DMS79 (cell line): Measurements from ENCODE around the gene CFAP299.

Experiments used
- DNase-seq: peaks from one replicate; lab custom pipeline; 2025; lab: John Stamatoyannopoulos, UW

Gene CFAP299

GRCh38 chr4:80925293-80925692 is 589.8 kb downstream of the CFAP299 start:
- no peak for DNase-seq

GRCh38 chr4:80926446-80926845 is 590.9 kb downstream of the CFAP299 start:
- no peak for DNase-seq

DNA sequence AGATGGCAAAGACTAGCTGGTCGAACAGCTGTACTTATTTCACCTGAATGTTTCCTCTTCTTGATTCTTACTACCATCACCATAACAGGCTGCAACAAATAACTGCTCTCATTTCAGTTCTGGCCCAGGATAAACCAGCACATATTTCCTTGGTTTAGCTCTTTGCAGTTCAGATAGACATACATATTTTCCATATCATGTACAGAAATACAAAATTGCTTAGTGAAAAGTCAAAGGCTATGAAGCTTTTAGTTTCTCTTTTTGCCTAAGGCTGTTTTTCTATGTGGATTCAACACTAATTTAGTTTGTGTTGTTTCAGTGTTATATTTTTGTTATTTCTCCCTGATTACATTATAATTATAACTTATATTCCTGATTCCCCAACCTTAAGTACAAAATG is 591.4 kb downstream of the CFAP299 start:
- DNase-seq: no peak

- DNase-seq: no peak
These were observed 591.9 kb downstream of the CFAP299 start for GRCh38 chr4:80927420-80927819.

- no peak for DNase-seq
These were observed 596.1 kb downstream of the CFAP299 start for GRCh38 chr4:80931631-80932081.

DNA sequence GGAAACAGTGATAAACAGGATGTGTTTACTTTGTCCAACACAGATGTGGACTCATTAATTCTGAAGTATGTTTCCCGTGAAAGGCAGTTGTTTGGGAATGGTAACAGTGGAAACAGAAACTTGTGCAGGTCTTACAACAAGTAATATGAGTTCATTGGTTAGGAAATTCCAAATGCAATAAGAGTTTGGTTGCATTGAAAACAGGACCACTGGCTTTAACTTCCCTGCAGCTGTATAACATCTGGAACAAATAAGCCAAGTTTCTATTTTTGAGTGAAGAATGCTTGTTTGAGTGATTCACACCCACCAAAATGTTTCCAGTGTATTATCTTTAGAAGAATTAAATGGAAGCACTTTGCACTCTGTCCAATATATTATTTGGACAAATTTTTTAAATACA is 612.6 kb downstream of the CFAP299 start:
- no peak for DNase-seq

- no peak for DNase-seq
These were observed 613.5 kb downstream of the CFAP299 start for GRCh38 chr4:80948995-80949394.

GRCh38 chr4:80956421-80956820 is 620.9 kb downstream of the CFAP299 start:
- DNase-seq: no peak

GRCh38 chr4:80963051-80963450 is 627.5 kb downstream of the CFAP299 start:
- no peak for DNase-seq

DNA sequence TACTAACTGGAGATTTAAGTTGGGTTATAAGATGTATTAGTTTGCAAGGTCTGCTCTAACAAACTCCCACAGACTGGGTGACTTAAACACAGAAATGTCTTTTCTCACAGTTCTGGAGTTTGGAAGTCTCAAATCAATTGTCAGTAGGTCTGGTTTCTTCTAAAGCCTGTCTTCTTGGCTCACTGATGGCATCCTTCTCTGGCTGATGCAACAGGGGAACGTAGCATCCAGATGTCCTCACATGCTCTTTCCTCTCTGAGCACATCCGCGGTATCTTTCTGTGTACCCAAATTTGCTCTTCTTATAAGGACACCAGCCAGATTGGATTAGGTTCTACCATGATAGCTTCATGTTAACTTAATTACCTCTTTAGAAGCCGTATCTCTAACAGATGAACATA is 631.8 kb downstream of the CFAP299 start:
- no peak for DNase-seq

- DNase-seq: no peak
These were observed 644.7 kb downstream of the CFAP299 start for GRCh38 chr4:80980239-80980638.

DNA sequence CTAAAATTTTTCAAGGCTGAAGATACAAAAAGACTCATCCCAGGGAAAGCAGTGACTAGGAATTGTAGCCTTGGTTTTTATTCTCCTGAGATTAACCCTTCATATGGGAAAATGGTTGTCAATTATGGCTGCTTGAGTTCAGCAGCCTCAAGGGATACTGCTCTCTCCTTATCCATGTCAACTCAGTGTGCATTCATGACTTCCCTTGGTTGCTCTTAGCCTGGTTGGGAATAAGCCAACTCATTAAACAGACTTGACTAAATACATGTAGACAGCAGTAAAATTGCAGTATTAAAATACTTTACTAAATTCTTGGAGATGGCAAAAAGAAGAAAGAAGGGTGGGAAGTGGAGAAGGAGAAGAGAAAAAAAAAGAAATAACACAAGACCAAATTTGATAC is 650.5 kb downstream of the CFAP299 start:
- DNase-seq: no peak

DNA sequence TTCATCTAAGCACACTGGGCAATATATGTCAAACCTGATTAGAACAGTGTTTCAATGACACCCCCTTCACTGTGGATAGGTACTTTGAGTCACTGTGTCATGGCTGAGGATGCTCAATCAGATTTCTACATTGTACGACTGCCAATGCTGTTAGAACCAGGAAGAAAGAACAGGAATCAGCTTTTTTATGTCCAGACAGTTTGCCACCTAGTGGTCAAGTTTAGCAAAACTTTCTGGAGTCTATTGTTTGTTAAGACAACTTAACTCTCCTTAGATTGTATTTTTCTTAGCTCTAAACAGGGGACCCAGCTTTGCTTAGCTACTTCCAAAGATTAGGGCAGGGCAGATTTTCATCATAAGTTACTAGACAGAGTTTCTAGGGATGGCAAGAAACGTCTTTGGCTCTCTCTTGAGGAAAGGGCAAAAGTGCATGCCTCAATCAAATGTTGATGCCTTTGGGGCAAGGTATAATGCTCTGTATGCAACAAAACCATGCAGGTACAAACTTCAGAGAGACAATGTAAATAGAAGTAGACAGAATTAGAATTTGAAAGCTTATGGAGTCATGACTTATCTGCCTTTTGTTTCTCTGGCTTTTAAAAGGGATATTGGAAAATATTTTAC is 654.5 kb downstream of the CFAP299 start:
- DNase-seq: no peak

GRCh38 chr4:80990851-80991250 is 655.3 kb downstream of the CFAP299 start:
- DNase-seq: no peak

DNA sequence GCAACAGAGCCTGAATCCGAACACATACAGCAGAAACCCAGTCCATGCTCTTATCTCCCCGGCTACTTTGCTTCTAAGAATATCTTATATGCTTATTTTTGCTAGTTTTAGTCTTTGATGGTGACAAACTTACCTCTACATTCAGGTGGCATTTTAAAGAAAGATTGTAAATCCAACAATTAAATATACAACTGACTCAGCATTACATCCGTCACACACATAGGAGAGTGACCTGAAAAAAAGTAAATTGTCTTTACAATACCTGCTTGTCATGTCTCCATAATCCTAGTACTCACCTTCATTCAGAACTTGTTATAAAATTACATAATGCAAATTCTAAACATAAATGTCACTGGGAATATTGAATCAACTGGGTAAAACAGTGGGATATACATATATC is 664.4 kb downstream of the CFAP299 start:
- DNase-seq: no peak

DNA sequence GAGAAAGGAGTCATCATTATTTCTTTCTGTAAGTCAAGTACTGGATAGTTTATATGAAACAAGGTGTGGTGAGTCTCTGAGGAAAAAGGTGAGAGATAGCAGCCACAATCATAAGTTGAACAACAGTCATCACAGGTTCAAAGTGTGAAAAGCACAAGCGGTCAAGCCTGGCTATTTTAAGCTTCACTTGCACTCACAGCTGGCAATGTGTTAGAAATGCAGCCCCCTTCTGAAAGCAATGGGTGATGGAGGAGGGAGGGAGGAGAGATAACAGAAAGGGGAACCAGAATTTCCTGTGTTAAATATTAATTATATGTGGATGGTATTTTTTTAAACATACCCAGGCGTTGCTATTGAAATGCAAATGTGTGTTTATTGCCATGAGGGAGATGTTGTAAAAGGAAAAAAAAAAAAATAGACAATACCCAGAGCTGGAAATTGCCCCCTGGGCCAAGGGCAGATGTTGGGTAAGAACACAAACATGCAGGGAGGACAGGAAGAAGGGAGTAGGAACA is 668.1 kb downstream of the CFAP299 start:
- no peak for DNase-seq

DNA sequence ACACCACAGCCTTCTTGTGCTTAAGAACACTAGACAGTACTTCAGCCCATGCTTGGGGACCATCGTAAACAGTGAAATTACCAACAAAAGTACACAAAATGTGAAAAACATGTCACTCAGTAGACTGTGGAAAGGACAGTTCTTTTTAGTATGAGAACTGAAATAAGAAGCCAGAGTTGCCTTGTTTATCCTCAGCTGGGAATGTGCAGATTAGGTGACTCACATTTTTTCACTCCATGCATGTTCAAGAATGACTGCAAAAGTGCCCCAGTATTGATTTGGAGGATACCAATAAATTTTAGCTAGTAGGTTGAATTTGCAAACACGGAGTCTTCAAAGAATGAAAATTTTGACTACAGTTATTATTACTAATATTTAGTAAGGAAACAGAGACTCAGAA is 671.9 kb downstream of the CFAP299 start:
- no peak for DNase-seq
